Measurements from ENCODE around the gene TMEM114.
"Not testable (repeated sequence)": the region's sequence is repeated elsewhere in the genome, so short reads cannot be mapped to it uniquely, and the experiment has no call there.

The TMEM114 gene

GRCh38 chr16:8575399-8575798 is 14.9 kb downstream of the TMEM114 start:
- DNase-seq (ENCODE audit: low spot score) = no peak

DNA sequence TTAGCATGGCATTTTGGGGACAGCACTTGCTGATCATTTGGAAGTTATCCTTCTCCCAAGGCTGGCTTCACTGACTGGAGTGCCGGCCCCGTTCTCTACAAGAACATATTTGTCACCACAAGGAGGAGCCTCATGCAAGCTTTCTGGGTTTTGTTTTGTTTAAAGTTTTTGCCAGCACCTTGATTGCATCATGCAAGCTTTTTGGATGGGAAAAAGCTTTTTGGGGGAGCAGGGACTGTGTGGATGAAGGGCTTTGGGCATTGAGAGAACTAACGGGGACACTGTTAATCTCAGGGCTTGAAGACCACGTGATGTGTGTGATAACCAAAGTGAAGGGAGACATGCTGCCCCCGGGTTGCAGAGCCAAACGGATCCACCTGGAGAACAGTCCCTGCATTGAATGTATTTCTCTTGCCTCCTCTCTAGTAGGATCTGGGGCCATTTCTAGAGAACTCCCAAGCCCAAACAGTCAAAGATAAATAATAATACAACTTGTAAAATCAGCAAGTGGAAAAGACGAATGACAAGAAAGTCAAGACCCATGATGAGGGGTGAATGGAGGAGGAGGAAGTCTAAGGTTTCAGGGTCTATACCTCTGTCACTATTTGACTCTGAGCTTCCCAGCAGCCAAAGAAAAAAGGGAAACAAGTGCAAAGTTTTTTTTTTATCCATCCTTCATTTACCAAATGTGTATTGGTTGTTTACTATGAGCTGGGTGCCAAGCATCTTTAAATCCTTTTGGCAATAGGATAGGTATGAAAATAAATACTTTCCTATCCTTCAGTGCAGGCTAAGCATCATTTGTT is 17.2 kb downstream of the TMEM114 start:
- DNase-seq (ENCODE audit: low spot score) = peak; percentile 43

DNA sequence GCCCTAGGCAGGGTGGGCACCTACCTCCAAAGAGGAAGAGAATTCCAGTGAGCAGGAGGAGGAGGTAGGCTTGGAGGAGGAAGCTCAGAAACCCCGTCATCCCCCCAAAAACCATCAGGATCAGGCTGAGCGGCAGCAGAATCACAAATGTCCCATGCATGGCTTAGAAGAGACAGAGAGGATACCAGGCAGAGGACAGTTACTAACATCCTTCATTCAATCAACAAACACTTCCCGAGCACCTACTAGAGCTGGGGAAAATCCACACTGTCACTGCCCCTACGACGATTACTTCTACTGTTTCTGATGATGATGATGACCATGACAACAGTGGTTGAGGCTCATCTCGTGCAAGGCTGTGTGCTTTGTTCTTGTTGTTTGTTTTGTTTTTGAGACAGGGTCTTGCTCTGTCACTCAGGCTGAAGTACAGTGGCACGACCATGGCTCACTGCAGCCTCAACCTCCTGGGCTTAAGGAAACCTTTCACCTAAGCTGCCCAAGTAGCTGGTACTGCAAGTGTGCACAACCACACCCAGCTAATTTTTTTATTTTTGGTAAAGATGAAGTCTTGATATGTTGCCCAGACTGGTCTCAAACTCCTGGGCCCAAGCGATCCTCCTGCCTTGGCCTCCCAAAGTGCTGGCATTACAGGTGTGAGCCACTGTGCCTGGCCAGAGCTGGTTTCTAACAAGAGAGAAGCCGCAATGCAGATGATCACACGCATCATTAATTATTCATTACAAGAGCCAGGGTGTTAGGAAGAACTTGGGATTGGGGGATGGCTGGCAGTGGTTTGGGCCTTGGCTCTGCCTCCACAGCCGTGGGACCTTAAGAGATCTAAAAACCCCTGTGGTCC is 18.0 kb downstream of the TMEM114 start:
- no peak for DNase-seq (ENCODE audit: low spot score)

GRCh38 chr16:8571061-8571596 is 19.2 kb downstream of the TMEM114 start:
- peak; percentile 27 for DNase-seq (ENCODE audit: low spot score)

GRCh38 chr16:8570393-8570792 is 19.9 kb downstream of the TMEM114 start:
- DNase-seq (ENCODE audit: low spot score) = not testable (repeated sequence)

GRCh38 chr16:8569650-8570346 is 20.5 kb downstream of the TMEM114 start:
- no peak for DNase-seq (ENCODE audit: low spot score)

DNA sequence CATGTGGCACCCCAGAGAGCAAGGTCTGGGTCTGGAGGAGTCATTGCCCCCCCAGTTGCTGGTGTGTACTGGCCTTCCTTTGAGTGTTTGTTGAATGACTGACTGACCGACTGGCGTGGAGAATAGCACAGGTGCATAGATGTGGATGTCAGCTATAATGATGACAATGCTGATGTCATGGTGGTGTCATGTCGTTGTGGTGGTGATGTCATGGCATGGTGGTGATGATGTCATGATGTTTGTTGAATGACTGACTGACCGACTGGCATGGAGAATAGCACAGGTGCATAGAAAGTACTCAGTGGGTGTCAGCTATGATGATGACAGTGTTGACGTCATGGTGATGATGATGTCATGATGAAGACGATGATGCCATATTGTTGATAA is 22.1 kb downstream of the TMEM114 start:
- no peak for DNase-seq (ENCODE audit: low spot score)

GRCh38 chr16:8567355-8568230 is 22.7 kb downstream of the TMEM114 start:
- peak; percentile 87 for DNase-seq (ENCODE audit: low spot score)

DNA sequence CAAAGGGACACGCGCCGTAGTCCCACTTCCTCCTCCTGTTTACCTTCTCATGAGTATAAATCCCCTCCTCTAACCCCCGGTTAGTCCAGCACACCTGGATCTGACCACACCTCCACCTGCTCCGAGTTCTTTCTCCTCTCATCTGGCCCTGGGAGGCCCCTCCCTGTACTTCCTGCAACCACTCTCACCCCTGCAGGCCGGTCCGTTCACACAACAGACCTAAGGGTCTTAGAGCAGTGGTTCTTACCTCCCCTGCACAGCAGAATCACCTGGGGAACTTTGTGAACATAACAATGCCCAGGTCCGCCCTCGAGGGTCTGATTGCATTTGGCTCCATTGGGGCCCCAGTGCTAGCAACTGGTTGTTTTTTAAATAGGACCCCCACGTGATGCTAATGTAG is 24.8 kb downstream of the TMEM114 start:
- peak; percentile 41 for DNase-seq (ENCODE audit: low spot score)

DNA sequence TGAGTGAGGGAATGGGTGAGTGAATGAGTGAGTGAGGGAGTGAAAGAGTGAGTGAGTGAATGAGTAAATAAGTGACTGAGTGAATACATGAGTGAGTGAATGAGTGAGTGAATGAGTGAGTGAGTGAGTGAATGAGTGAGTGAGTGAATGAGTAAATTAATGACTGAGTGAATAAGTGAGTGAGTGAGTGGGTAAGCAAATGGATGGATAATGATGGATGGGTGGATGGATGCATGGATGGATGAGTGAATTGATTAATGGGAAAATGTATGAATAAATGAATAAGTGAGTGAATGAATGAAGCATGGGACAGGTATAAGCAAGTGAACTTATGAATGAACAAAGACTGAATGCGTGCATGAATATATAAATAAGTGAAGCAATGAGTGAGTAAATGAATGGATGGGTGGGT is 25.4 kb downstream of the TMEM114 start:
- DNase-seq (ENCODE audit: low spot score) = no peak

- DNase-seq (ENCODE audit: low spot score) = not testable (repeated sequence)
Observed at GRCh38 chr16:8563944-8564540, 26.3 kb downstream of the TMEM114 start.

GRCh38 chr16:8561496-8561895 is 28.8 kb downstream of the TMEM114 start:
- DNase-seq (ENCODE audit: low spot score) = no peak

DNA sequence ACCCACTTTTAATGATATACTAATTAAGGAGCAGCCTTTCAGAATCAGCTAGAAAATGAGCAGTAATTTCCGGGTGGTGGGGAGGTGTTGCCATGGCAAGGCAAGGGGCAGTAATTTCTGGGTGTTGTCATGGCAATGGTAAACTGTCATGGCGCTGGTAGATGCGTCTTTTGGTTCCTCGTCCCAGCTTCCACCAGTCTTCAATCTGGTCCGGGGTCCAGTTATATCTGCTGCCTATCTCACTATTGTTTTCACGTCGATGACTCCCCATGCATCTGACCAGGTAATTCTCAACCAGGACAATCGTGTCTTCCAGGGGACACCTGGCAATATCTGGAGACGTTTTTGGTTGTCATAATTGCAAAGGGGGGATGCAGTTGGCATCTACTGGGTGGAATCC is 34.9 kb downstream of the TMEM114 start:
- DNase-seq (ENCODE audit: low spot score) = no peak

DNA sequence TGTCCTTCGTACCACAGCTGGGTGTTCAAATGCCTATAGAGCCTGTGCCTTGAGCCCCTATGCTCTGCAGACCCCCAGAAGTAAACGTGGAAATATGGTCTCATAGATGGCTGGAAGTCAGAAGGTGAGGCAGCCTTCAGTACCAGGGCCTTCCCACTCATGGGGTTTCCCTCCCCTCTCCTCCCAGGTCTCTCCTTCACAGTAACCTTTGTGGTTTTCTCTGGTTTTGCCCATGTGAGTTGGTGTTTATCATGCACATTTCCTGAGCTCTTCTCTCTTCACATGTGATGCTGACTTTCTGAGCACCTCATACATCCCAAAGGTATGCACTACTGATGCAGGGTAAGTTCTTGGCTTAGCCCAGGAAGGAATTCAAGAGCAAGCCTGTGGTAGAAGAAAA is 35.4 kb downstream of the TMEM114 start:
- DNase-seq (ENCODE audit: low spot score) = no peak

GRCh38 chr16:8554022-8554421 is 36.3 kb downstream of the TMEM114 start:
- DNase-seq (ENCODE audit: low spot score) = no peak

DNA sequence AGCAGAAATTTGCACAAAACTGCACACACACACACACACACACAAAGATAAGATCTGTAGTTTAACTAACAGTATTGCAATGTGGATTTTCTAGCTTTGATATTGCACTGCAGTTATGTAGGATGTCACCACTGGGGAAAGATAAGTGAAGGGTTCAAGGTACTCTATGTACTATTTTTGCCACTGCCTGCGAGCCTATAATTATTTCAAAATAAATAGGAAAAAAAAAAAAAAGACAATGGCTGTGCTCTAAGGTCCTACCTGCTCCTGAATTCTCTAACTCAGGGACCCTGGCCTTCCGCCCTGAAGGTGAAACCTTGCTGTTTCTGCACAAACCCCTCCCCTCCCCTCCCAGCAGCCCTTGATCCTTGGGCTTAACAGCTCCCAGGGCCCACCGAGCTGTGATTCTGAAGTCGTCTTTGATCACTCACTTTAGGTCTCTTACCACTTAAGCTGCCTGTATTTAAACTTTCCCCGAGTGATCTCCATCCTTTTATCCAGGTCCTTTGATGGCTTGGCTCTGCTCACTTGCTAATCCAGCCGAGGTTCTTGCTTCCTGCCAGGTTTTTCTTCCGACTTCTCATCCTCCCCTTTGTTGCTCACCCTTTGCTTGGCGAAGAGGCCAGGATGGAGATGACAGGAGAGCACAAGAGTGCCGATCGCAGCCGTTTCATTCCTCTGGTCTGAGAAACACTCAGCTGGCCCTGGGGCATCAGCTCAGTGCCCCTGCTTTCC is 37.7 kb downstream of the TMEM114 start:
- DNase-seq (ENCODE audit: low spot score) = no peak

DNA sequence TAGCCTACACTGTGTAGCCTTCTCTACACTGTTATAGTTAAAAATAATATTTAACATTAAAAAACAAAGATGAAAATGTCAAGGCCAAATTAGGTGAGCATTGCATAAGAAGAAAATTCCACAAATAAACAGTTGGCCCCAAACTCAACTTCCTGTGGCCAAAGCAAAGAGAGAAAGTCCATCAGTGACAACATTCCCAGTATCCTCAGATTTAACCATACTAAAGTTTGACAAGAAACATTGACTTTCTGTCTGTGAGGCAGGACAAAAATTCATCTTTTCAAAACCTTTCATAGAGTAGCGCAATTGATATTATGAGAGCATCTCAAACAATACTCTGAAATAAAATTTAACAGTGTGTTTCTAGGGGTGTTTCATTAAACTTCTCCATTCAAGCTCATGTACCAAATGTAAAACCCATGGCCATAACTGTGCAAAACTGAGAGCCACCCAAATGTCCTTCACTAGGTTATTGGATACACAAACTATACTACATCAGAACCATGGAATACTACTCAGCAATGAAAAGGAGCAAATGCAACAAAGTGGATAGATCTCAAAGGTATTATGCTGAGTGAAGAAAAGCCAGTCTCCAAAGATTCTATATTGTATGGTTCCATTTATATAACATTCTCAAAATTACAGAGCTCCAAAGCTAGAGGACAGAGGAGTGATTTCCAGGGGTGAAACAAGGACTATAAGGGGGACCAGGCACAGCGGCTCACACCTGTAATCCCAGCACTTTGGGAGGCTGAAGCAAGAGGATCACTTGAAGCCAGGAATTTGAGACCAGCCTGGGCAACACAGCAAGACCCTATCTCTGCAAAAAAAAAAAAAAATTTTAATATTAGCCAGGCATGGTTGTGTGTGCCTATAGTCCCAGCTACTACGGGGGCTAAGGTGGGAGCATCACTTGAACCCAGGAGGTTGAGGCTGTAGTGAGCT is 38.7 kb downstream of the TMEM114 start:
- DNase-seq (ENCODE audit: low spot score) = no peak

GRCh38 chr16:8550728-8551387 is 39.5 kb downstream of the TMEM114 start:
- DNase-seq (ENCODE audit: low spot score) = no peak
